ENCODE results near the gene NDUFAF8. TPM values are rescaled to one million over a fixed set of nuclear protein-coding genes. Genes with fewer than 3 reads are reported as not detected.

Gene NDUFAF8
- total and polyA plus RNA-seq, 10 of the 15 experiments (the other 5 are each of a cell fraction or from before 2014, with no cell fraction given): 22.0 to 307 (median 106) TPM

DNA sequence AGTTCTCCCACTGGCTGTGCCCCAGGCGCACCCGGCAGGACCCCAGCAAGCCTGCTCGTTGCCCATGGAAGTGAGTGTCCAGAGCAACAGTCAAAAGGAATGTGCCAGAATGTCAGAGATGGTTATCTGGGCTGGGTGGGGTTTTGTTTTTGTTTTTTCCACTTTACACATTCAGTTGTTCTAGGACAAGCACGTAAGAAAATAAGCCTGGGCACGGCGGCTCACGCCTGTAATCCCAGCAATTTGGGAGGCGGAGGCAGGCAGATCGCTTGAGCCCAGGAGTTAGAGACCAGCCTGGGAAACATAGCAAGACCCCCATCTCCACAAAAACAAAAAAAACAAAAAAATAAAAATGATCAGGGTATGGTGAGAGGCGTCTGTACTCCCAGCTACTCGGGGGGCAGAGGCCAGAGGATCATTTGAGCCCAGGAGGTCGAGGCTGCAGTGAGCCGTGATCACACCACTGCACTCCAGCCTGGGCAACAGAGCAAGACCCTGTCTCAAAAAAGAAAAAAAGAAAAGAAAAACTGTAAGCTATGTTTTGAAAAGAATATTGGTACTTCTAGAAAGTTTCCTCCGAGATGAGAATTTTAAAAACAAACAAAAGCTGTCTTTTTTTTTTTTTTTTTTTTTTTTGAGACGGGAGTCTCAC is 8.3 kb downstream of the NDUFAF8 start:
- no peak for FAIRE-seq
- Histone ChIP-seq H3K4me1 (ENCODE audit: control insufficient read depth, insufficient read depth, low read length) (peaks cover 18% of the 10 kb centered on the region), H3K27ac (ENCODE audit: control insufficient read depth, insufficient read depth) (no peak overlapping the region), H3K9me3 (replicated peaks; ENCODE audit: control insufficient read depth, insufficient read depth, low read length) (no peaks in the 10 kb centered on the region), H3K27me3 (replicated peaks in 1 of 2; ENCODE audit: control insufficient read depth in 2 of 2, insufficient read depth in 2 of 2, low read length in 1 of 2) (no peaks in the 10 kb centered on the region), H3K4me2 (ENCODE audit: control insufficient read depth, insufficient read depth) (no peak overlapping the region), H2AFZ (ENCODE audit: control insufficient read depth, low read depth, low read length) (no peak overlapping the region), H3K4me3 (no peak overlapping the region), H3K79me2 (ENCODE audit: control insufficient read depth, insufficient read depth, low read length) (no peaks in the 10 kb centered on the region), H3K9ac (ENCODE audit: control insufficient read depth, insufficient read depth, low read length) (no peak overlapping the region), H4K20me1 (ENCODE audit: control insufficient read depth, insufficient read depth) (no peaks in the 10 kb centered on the region), H3K36me3 (ENCODE audit: control insufficient read depth in 2 of 2, insufficient read depth in 2 of 2, low read length in 1 of 2) (peaks cover 2% of the 10 kb centered on the region in 2 experiments; a peak in 3 of 4 replicates)
- DNase-seq (ENCODE audit: low read depth, low spot score): no peak
- intact Hi-C loops (cut with micrococcal nuclease; ENCODE audit: unreplicated experiment): no loop called here
- in situ Hi-C loops (cut with MboI): loop anchor here (25.0 kb wide), 1 partner anchor 235 kb away; no protein-coding TSS in a partner anchor
- ATAC-seq: no peak
- RAD21 ChIA-PET (ENCODE audit: unreplicated experiment): no interaction called here
- CTCF ChIA-PET: no interaction called here
- SMC1A ChIA-PET (ENCODE audit: uncharacterized antibody, unreplicated experiment): no interaction called here
- BruUV-seq (replicated peaks): no TSS peak
- 93% methylated on average over 14 of the region's 15 CpGs for WGBS (ENCODE audit: insufficient coverage, insufficient replicate concordance, low lambda C conversion rate, missing lambda C conversion rate)
- POLR2A ChIA-PET: interaction anchor here (0.7 kb wide), 3 partner anchors 12 to 623 kb away, joined by 3 to 6 read pairs (median 6); no protein-coding TSS in a partner anchor
- TF ChIP-seq NR2C1 (IDR thresholded peaks at IDR 0.05): no peak
- TF ChIP-seq, protein P1, sequence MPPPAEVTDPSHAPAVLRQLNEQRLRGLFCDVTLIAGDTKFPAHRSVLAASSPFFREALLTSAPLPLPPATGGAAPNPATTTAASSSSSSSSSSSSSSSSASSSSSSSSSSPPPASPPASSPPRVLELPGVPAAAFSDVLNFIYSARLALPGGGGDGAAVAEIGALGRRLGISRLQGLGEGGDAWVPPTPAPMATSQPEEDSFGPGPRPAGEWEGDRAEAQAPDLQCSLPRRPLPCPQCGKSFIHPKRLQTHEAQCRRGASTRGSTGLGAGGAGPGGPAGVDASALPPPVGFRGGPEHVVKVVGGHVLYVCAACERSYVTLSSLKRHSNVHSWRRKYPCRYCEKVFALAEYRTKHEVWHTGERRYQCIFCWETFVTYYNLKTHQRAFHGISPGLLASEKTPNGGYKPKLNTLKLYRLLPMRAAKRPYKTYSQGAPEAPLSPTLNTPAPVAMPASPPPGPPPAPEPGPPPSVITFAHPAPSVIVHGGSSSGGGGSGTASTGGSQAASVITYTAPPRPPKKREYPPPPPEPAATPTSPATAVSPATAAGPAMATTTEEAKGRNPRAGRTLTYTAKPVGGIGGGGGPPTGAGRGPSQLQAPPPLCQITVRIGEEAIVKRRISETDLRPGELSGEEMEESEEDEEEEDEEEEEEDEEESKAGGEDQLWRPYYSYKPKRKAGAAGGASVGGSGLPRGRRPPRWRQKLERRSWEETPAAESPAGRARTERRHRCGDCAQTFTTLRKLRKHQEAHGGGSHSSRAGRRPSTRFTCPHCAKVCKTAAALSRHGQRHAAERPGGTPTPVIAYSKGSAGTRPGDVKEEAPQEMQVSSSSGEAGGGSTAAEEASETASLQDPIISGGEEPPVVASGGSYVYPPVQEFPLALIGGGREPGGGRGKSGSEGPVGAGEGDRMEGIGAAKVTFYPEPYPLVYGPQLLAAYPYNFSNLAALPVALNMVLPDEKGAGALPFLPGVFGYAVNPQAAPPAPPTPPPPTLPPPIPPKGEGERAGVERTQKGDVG (CRISPR knock-in tag; IDR thresholded peaks at IDR 0.05): no peak
- TF ChIP-seq YY1 (IDR thresholded peaks at IDR 0.05; ENCODE audit: low read depth, low read length): no peak
- TF ChIP-seq ZNF207 (IDR thresholded peaks at IDR 0.05; ENCODE audit: borderline replicate concordance): no peak
- no peak for TF ChIP-seq ATF7 (IDR thresholded peaks at IDR 0.05; ENCODE audit: low read depth)
- TF ChIP-seq SREBF1 (IDR thresholded peaks at IDR 0.05; ENCODE audit: low read length): no peak
- no peak for TF ChIP-seq WRNIP1 (IDR thresholded peaks at IDR 0.05; ENCODE audit: borderline replicate concordance, low read depth, low read length)
- no peak for TF ChIP-seq STAT1 (conservative IDR thresholded peaks at IDR 0.05)
- TF ChIP-seq EZH2 (IDR thresholded peaks at IDR 0.05; ENCODE audit: borderline replicate concordance, control insufficient read depth, low read depth, low read length): no peak
- no peak for TF ChIP-seq FOS (IDR thresholded peaks at IDR 0.05; ENCODE audit: borderline replicate concordance, extremely low read depth, insufficient read length)
- TF ChIP-seq, protein P2, sequence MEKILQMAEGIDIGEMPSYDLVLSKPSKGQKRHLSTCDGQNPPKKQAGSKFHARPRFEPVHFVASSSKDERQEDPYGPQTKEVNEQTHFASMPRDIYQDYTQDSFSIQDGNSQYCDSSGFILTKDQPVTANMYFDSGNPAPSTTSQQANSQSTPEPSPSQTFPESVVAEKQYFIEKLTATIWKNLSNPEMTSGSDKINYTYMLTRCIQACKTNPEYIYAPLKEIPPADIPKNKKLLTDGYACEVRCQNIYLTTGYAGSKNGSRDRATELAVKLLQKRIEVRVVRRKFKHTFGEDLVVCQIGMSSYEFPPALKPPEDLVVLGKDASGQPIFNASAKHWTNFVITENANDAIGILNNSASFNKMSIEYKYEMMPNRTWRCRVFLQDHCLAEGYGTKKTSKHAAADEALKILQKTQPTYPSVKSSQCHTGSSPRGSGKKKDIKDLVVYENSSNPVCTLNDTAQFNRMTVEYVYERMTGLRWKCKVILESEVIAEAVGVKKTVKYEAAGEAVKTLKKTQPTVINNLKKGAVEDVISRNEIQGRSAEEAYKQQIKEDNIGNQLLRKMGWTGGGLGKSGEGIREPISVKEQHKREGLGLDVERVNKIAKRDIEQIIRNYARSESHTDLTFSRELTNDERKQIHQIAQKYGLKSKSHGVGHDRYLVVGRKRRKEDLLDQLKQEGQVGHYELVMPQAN (conservative IDR thresholded peaks at IDR 0.05): no peak
- TF ChIP-seq EP300 (IDR thresholded peaks at IDR 0.05; ENCODE audit: borderline replicate concordance in 1 of 2, control insufficient read depth in 1 of 2, low read depth in 2 of 2, low read length in 2 of 2): no peak
- no peak for TF ChIP-seq HDAC2 (IDR thresholded peaks at IDR 0.05)
- no peak for TF ChIP-seq SP1 (IDR thresholded peaks at IDR 0.05; ENCODE audit: low read depth, low read length)
- no peak for TF ChIP-seq MEF2A (IDR thresholded peaks at IDR 0.05; ENCODE audit: insufficient read depth, low read depth, low read length)
- TF ChIP-seq ETV6 (conservative IDR thresholded peaks at IDR 0.05 in 1 of 2, IDR thresholded peaks at IDR 0.05 in 1 of 2; ENCODE audit: borderline replicate concordance in 1 of 2, low read depth in 1 of 2): no peak
- no peak for TF ChIP-seq LARP7 (IDR thresholded peaks at IDR 0.05)
- no peak for TF ChIP-seq RELA (IDR thresholded peaks at IDR 0.05; ENCODE audit: borderline replicate concordance, partially characterized antibody)

Data from GM12878 (cell line).